CD14-positive monocyte (primary cell): ENCODE results near the gene AFF3. TPM values are rescaled to one million over a fixed set of nuclear protein-coding genes. Genes with fewer than 3 reads are reported as not detected.
A peak's percentile ranks its signal among the peaks of the same experiment; 100 is the strongest.

Source experiments
- DNase-seq, 3 donors: peaks; one replicate each; pipeline ENCODE4 v3.0.0-alpha.2; 2011 to 2022
- H2AFZ ChIP-seq: 2 replicates; pipeline ENCODE4 v1.6.0; 2012; ENCODE audit warnings: mild to moderate bottlenecking, low read depth, low read length, inconsistent platforms; ENCODE audit not compliant: insufficient read depth, poor library complexity, severe bottlenecking
- H3K27ac ChIP-seq, 2 donors: 1 replicate in 1 of 2; 2 replicates in 1 of 2; pipeline ENCODE4 v1.5.1; 2012 to 2013; ENCODE audit warnings: low read length in 2 of 2, control low read depth in 1 of 2, inconsistent platforms in 1 of 2, low read depth in 1 of 2, mild to moderate bottlenecking in 1 of 2
- H3K27me3 ChIP-seq, 2 donors: one replicate each; pipeline versions ENCODE4 v1.6.0 to v1.6.1; 2011 to 2013; ENCODE audit warnings: low read length in 2 of 2; ENCODE audit not compliant: control insufficient read depth in 2 of 2, insufficient read depth in 2 of 2
- H3K36me3 ChIP-seq, 2 donors: replicated peaks in 1 of 2; 1 replicate in 1 of 2; 2 replicates in 1 of 2; pipeline versions ENCODE4 v1.5.1 to v1.6.1; 2012 to 2013; ENCODE audit warnings: low read length in 2 of 2, control low read depth in 1 of 2, inconsistent platforms in 1 of 2, mild to moderate bottlenecking in 1 of 2; ENCODE audit not compliant: insufficient read depth in 2 of 2, control insufficient read depth in 1 of 2
- H3K4me1 ChIP-seq, 2 donors: 1 replicate in 1 of 2; 2 replicates in 1 of 2; pipeline versions ENCODE4 v1.5.1 to v1.6.1; 2012 to 2013; ENCODE audit warnings: low read length in 2 of 2, control low read depth in 1 of 2, inconsistent platforms in 1 of 2, mild to moderate bottlenecking in 1 of 2, moderate library complexity in 1 of 2; ENCODE audit not compliant: insufficient read depth in 2 of 2, control insufficient read depth in 1 of 2
- H3K4me2 ChIP-seq: replicated peaks from 2 replicates; pipeline ENCODE3; 2012; ENCODE audit warnings: low read length, moderate library complexity, mild to moderate bottlenecking; ENCODE audit not compliant: poor library complexity, severe bottlenecking; ENCODE audit errors: extremely low read depth
- H3K4me3 ChIP-seq, 3 experiments: fragments of 200-600 bp in 1 of 3; sonication (generic) in 1 of 3; replicated peaks in 1 of 3; 1 replicate in 2 of 3; 2 replicates in 1 of 3; pipeline ENCODE4 v1.5.1; 2011 to 2013; ENCODE audit warnings: low read length in 3 of 3, mild to moderate bottlenecking in 3 of 3, control low read depth in 2 of 3, low read depth in 2 of 3, inconsistent platforms in 1 of 3, moderate library complexity in 1 of 3
- H3K79me2 ChIP-seq: 2 replicates; pipeline ENCODE4 v1.6.0; 2012; ENCODE audit warnings: mild to moderate bottlenecking, control low read depth, inconsistent platforms, low read length, moderate library complexity; ENCODE audit not compliant: insufficient read depth
- H3K9ac ChIP-seq: 2 replicates; pipeline ENCODE4 v1.6.0; 2017; ENCODE audit warnings: low read length, mild to moderate bottlenecking; ENCODE audit not compliant: insufficient read depth, poor library complexity, severe bottlenecking
- H3K9me3 ChIP-seq, 2 donors: replicated peaks in 1 of 2; 1 replicate in 1 of 2; 2 replicates in 1 of 2; pipeline versions ENCODE4 v1.5.1 to v1.6.1; 2012 to 2013; ENCODE audit warnings: low read length in 2 of 2, control low read depth in 1 of 2; ENCODE audit not compliant: control insufficient read depth in 1 of 2, insufficient read depth in 1 of 2
- H4K20me1 ChIP-seq: 2 replicates; pipeline ENCODE4 v1.6.0; 2012; ENCODE audit warnings: mild to moderate bottlenecking, low read length, control low read depth, moderate library complexity; ENCODE audit not compliant: insufficient read depth
- H3K27ac Mint-ChIP-seq, 7 donors: one replicate each; pipeline ENCODE4 v1.8.0; 2020; ENCODE audit warnings: mild to moderate bottlenecking in 7 of 7, mixed read lengths in 7 of 7, moderate library complexity in 6 of 7, inconsistent platforms in 2 of 7
- H3K27me3 Mint-ChIP-seq, 3 donors: one replicate each; pipeline ENCODE4 v1.8.0; 2021 to 2022; ENCODE audit warnings: low read depth in 3 of 3, mild to moderate bottlenecking in 3 of 3, mixed read lengths in 3 of 3, moderate library complexity in 3 of 3, inconsistent platforms in 1 of 3
- H3K36me3 Mint-ChIP-seq, 2 donors: one replicate each; pipeline ENCODE4 v1.8.0; 2020; ENCODE audit warnings: mixed read lengths in 2 of 2, inconsistent platforms in 1 of 2, mild to moderate bottlenecking in 1 of 2
- H3K4me1 Mint-ChIP-seq: one replicate; pipeline ENCODE4 v1.8.0; 2020; ENCODE audit warnings: mild to moderate bottlenecking, mixed read lengths
- H3K4me3 Mint-ChIP-seq, 2 donors: one replicate each; pipeline ENCODE4 v1.8.0; 2020; ENCODE audit warnings: mild to moderate bottlenecking in 2 of 2, mixed read lengths in 2 of 2, moderate library complexity in 1 of 2
- H3K9me3 Mint-ChIP-seq, 7 donors: one replicate each; pipeline ENCODE4 v1.8.0; 2020 to 2022; ENCODE audit warnings: mixed read lengths in 7 of 7, mild to moderate bottlenecking in 6 of 7, moderate library complexity in 6 of 7, inconsistent platforms in 2 of 7
- CTCF ChIP-seq: fragments of 200-600 bp; IDR thresholded peaks from one replicate; pipeline ENCODE4 v1.8.0; 2022; ENCODE audit warnings: antibody characterized with exemption, mild to moderate bottlenecking
- WGBS: methylation state at CpG from one replicate; pipeline ENCODE4 v1.1.5; 2013; ENCODE audit warnings: missing lambda C conversion rate; ENCODE audit not compliant: insufficient coverage; 5-methylcytosine and 5-hydroxymethylcytosine counted together
- intact Hi-C, 2 donors: fragments of 100-400 bp; cut with micrococcal nuclease; formaldehyde crosslinking; loops; one replicate each; pipeline versions ENCODE4 v1.15.0 to v1.15.1; 2023
- polyA plus RNA-seq, 3 donors: library from polyadenylated mRNA; depleted of rRNA in 1 of 3; unstranded in 2 of 3; stranded (reverse) in 1 of 3; fragments of 300-500 nt in 2 of 3; fragments of >200 nt in 1 of 3; fragmentation: Illumina TruSeq in 2 of 3; gene quantifications; 1 replicate in 2 of 3; 2 replicates in 1 of 3; pipeline ENCODE4 v1.2.3, GENCODE V29; 2012 to 2021

Gene AFF3
- polyA plus RNA-seq, 3 donors, result 0.17 to 4.1 (median 0.49) TPM

- no CpG with 5 or more reads among the region's 1 CpG for WGBS
- H3K36me3 ChIP-seq, result no peaks in the 10 kb centered on the region
- no peak overlapping the region for H3K27ac ChIP-seq
- H3K9me3 ChIP-seq, result peaks cover 0 to 3% of the 10 kb centered on the region in 2 donors
- DNase-seq, result no peak
- no peaks in the 10 kb centered on the region for H4K20me1 ChIP-seq
- peaks cover 44 to 49% of the 10 kb centered on the region in 2 donors for H3K4me1 ChIP-seq
- Mint-ChIP-seq H3K4me3 (no peak overlapping the region), H3K27me3 (no peaks in the 10 kb centered on the region), H3K27ac (no peak overlapping the region), H3K9me3 (peaks cover 2 to 7% (median 3%) of the 10 kb centered on the region in 7 donors), H3K36me3 (no peaks in the 10 kb centered on the region), H3K4me1 (peaks cover 49% of the 10 kb centered on the region)
- H3K9ac ChIP-seq, result no peak overlapping the region
- no peak overlapping the region for H2AFZ ChIP-seq
- intact Hi-C loops, result no loop called here
- H3K27me3 ChIP-seq, result no peaks in the 10 kb centered on the region
- H3K79me2 ChIP-seq, result no peaks in the 10 kb centered on the region
- no peak for TF ChIP-seq CTCF
- no peak overlapping the region for H3K4me3 ChIP-seq
- no peak overlapping the region for H3K4me2 ChIP-seq
Measured at GRCh38 chr2:99789849-99790248, 352.5 kb downstream of the AFF3 start.

- no peaks in the 10 kb centered on the region for H3K79me2 ChIP-seq
- peak; percentile 78 to 84 (median 80) for DNase-seq
- Mint-ChIP-seq H3K9me3 (peaks cover 0 to 3% (median 0%) of the 10 kb centered on the region in 7 donors), H3K4me3 (no peak overlapping the region), H3K27ac (peak overlapping the region; percentile 76 to 93 (median 89)), H3K4me1 (peaks cover 63% of the 10 kb centered on the region), H3K36me3 (no peaks in the 10 kb centered on the region), H3K27me3 (no peaks in the 10 kb centered on the region)
- H3K9me3 ChIP-seq, result no peaks in the 10 kb centered on the region
- H3K4me3 ChIP-seq, result no peak overlapping the region
- WGBS, result no CpG with 5 or more reads among the region's 5 CpGs
- intact Hi-C loops, result no loop called here
- no peak for TF ChIP-seq CTCF
- H2AFZ ChIP-seq, result no peak overlapping the region
- H3K9ac ChIP-seq, result no peak overlapping the region
- peaks cover 60 to 63% of the 10 kb centered on the region in 2 donors for H3K4me1 ChIP-seq
- no peak overlapping the region for H3K4me2 ChIP-seq
- no peaks in the 10 kb centered on the region for H3K27me3 ChIP-seq
- peak overlapping the region; percentile 51 to 69 for H3K27ac ChIP-seq
- no peaks in the 10 kb centered on the region for H3K36me3 ChIP-seq
- H4K20me1 ChIP-seq, result no peaks in the 10 kb centered on the region
Measured at GRCh38 chr2:99787769-99788382, 354.5 kb downstream of the AFF3 start.
